GF-D8 (cell line): Measurements from ENCODE around the gene NUCKS1.
A peak's percentile ranks its signal among the peaks of the same experiment; 100 is the strongest.
"Not testable (repeated sequence)": the region's sequence is repeated elsewhere in the genome, so short reads cannot be mapped to it uniquely, and the experiment has no call there.

Experiments
- DNase-seq: peaks from one replicate; lab custom pipeline; 2025; lab: John Stamatoyannopoulos, UW

Gene NUCKS1

DNA sequence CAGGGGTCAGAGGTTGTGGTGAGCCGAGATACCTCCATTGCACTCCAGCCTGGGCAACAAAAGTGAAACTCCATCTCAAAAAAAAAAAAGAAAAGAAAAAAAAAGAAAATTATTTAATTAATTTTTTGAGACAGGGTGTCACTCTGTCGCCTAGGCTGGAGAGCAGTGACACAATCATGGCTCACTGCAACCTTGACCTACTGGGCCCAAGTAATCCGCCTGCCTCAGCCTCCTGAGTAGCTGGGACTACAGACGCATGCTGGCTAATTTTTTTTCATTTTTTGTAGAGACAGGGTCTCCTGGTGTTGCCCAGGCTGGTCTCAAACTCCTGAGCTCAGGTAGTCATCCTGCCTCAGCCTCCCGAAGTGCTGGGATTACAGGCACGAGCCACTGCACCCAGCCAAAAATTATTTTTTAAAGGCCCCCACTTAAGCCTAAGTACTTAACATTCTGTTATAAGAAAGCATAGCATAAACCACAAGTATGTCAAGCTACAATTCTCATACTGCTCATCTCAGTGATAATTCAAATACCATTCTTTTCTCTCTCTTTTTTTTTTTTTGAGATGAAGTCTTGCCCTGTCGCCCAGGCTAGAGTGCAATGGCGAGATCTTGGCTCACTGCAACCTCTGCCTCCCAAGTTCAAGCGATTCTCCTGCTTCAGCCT is 19.9 kb downstream of the NUCKS1 start:
- DNase-seq = no peak

DNA sequence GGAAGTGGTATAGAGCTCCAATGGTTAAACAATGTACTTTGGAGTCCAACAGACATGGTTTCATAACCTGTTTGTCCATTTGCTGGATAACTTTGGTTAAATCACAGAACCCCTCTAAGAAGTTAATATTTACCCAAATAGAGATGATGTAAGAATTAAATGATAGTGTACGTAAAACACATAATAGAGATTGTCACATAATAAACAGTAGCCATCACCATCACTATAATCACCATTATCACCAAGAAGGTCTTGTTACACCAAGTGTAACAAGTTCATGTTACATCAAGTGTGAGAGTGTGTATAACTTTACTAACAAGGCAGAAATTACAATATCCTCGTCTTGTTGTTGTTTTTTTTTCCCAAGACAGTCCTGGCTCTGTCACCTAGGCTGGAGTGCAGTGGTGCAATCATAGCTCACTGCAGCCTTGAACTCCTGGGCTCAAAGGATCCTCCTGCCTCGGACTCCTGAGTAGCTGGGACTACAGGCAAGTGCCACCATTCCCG is 23.3 kb downstream of the NUCKS1 start:
- no peak for DNase-seq

DNA sequence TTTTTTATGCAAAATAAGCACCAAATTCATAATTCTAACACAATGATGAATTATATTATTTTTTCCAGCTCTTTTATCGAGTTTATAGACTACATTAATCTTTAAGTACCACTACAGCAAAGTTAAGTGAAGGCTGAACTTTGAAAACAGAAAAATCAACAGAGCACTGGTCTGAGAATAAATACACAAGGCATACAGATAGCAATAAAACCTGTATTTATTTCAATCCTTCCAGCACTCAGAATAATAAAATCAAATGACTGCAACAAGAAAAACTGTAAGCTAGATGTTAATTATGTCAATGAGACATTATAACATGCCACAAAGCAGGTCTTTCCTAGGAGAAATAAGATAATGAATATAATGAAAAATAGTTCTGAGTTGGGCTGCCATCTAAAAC is 24.5 kb downstream of the NUCKS1 start:
- DNase-seq = no peak

DNA sequence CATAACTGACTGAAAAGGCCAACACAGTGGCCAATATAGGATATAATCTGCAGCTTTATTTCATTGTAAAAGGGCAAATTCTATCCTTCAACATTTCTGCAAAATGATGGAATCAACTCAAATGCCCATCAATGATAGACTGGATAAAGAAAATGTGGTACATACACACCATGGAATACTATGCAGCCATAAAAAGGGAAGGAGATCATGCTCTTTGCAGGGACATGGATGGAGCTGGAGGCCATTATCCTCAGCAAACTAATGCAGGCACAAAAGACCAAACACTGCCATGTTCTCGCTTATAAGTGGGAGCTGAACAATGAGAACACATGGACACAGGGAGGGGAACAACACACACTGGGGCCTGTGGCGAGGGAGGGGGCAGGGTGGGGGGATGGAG is 29.2 kb downstream of the NUCKS1 start:
- DNase-seq = not testable (repeated sequence)

DNA sequence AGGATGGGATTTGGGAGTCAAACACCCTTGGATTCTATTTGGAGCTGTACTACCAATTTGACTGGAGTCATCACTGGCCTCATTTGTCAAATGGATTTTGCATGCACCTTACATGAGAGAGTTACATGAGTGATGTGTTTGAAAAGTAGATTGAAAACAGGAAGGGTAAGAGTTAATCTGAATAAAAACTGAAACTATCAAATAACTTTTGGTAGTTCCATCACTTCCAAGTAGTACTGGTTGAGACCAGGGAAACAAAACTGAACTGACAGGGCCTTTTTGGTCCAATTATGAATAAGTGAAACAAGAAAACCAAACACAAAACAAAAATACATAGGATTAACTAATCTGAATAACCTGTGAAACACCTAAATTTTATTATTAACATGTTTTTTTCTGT is 30.2 kb downstream of the NUCKS1 start:
- DNase-seq = no peak

DNA sequence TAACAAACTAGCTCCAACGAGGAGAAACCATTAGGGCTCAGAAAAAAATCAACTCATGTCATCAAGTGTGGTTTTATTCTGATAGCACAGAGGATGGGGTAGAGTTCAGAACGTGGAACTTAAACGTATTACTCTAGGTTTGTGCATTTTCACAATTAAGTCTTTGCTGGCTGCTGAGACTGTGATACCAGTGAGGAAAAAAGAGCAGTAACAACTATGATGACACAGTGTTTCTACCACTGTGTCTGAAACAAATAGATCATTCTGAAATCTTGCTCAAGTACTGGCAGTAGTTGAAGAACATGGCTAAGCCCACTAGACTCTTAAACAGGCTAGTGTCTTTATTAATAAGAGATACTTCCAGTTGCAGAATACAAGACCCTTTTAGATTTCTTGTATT is 31.0 kb downstream of the NUCKS1 start:
- no peak for DNase-seq

DNA sequence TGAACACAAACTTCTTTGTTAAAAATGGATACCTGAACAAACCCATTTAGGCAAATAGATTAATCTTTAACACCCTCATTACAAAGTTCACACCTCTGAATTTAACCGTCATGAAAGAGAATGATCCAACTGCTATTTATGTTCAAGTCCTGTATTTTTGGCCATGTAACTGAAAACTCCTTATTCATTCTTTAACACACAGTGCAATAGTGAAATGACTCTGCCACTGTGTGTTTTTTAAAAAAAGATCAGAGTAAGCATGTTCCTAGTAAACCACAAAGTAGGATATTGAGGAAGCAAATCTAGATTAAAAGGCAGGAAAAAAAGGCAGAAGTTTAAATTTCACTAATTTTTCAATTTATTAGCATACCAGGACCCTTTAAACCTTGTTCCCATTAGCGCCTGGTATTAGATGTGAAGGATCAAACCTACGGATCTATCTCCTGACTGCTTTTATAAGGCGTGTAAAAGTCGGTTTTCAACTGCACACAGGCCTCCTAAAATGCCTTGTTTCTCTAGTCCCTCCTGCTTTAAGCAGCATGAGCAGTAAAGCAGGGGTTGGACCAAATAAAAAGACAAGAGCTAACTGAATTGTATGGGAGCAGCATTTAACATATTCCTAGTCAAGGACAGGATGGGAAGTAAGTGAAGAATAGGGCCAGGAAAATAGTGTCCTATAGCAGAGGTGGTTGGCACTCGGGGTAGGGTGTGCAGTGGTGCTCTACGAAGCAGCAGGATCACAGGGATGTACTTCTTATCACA is 33.4 kb downstream of the NUCKS1 start:
- DNase-seq = no peak

DNA sequence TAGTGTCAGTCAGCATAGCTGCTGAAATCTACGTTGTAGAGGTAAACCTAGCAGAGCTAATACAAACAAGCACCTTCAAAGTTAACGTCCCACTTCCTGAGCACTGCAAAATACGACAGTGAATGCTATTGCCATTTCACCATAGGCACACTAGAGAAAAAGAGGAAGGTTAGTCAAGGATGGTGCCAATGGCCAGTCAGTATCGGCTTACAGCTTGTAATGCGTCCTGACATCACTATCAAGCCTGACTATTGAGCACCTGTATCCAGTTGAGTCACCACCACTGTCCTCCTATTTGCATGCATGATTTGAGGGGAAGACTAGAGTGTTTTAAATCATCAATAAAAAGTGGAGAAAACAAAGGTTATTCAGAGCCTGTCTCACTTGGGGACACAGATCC is 34.4 kb downstream of the NUCKS1 start:
- DNase-seq = peak; percentile 60

DNA sequence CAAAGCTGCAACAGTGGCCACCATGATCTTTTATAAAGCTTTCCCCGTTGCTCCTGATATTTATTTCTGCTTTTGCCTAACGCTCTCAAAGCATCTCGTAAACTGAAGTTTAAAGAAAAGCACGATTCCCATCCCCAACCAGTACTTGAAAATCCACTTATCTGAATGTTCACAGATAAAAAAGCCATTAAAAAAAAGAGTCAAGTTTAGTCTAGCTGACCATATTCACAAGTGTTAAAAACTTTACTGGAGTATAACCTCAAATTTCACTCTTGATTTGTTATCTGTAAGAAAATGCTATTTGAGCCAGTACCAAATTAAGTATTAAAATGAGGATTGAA is 35.1 kb downstream of the NUCKS1 start:
- DNase-seq = no peak

DNA sequence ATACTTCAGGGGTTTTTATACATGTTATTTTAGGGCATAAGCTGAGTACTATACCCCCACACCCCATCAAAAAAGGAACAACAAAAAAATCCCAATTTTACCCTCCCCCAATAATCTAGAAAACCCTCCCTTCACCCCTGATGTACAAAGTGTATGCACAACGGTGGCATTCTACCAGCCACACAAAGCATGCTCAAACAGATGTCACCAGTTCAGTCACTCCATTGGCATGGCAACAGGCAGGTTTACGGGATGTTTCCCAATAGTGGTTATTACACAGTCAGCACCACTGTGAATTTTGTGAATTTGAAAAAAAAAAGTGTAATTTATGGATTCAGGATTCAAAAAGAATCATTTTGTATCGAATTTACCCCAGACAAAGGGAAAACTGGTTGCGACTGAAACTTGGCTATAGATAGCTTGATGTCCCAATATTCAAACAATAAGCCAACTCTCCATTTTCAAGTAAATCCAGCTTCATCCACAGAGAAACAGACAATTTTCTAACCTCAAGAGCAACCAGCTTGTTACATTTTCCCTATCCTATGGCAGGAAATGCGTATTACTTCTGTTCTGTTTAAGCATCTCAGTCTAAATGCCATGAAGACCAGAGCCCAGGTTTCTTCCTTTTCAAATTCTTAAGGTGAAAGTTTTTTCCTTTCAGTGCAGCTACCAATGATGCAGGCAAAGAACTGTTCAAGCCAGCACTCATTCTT is 35.6 kb downstream of the NUCKS1 start:
- DNase-seq = peak; percentile 63

DNA sequence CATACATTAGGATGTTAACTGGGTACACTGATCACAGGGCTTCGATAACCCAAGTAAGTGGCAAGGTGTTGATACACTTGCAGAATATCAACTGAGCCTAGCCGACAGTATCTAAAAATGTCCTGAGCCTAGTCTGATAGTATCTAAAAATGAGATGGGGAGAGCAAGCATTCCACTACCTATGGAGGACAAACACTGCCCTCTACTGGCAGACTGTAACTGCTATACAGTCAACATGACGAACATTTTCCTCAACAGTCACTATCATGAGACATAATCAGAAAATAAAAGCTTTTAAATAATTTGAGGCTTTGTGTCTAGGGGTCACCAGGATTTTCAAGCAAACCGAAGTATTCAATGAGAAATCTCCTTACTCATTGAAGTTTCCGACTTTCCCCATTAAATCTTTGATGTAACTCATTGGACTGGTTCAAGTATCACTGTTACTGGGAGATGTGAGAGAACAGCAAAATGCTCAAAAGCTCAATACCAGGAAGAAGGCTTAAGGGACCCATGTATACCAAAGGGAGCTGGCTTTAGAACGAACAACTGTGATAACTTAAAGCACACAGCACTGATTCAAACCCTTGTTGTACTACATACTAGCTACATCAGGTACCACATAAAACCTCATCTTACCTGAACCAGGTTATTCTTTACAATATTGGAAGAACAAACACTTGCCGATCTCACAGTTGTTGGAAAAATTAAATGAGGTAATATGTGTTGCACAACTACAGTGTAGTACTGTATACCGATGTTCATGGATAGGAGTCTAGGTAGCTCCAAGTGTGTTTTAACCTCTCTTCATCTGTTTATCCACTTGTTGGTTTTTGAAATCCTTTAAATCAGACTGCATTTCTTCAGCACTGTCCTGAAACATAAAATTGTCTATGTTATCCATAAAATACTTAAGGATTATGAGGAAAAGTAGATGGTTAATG is 38.6 kb downstream of the NUCKS1 start:
- peak; percentile 49 for DNase-seq

DNA sequence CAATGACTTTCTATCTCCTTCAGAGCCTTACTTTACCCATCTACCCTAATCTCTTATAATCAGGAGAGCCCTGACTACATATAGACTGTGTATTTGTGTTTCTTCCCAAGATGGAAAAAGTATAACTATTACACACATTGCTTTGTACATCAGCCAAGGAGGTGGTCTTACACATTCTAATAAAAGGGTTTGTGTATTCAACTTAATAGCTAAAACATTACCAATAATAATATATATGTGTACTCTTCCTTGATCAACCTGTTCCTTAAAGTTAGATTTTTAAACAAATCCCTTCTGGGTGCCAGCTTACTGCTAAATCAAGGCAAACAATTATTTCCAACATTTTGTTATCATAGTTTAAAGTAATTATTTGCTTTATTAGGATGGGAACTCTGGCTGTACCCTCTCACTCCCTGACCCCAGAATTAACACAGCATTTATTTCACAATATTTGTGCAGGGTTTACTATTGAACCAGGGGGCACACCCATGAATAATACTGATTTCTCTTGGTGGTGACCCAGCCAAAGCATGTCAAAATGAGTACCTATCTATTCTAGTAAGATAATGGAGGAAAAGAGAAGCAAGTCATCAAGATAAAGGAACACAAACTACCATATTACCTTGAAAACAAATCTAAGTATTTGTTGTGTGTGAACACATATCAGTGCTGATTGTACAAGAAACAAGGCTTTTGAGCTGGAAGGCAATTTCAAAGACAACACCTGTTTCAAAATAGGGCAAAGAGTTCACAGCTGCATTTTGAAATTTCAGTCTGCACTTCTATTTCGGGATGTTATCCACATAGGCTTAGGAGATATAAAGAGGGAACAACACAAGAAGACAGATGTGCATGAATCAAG is 39.5 kb downstream of the NUCKS1 start:
- DNase-seq = no peak

DNA sequence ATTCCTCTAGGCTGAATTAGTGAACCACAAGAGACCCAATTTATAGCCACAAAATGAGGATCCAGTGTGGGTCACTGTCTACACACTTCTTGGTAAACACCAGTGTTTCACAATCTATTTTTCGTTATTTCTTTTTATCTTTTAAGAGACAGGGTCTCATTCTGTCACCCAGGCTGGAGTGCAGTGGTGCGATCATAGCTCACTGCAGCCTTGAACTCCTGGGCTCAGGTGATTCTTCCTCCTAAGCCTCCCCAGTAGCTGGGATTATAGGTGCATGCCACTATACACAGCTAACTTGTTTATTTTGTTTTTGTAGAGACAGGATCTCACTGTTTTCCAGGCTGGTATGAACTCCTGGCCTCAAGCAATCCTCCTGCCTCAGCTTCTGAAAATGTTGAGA is 40.3 kb downstream of the NUCKS1 start:
- no peak for DNase-seq

DNA sequence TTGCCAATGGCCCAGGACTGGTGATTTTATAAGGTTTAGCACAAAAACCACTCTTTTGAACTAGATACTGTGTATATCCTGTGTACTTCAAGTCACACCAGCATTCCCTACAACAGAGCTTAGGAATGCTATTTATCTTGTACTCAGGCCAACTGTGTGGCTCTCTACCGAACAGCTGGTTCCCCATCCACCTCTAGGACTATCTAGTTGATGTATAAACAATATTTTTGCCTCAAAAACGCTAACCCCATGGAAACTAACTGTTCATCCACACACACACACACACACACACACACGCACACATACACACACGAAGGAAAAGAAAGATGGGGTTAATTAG is 41.0 kb downstream of the NUCKS1 start:
- DNase-seq = no peak

DNA sequence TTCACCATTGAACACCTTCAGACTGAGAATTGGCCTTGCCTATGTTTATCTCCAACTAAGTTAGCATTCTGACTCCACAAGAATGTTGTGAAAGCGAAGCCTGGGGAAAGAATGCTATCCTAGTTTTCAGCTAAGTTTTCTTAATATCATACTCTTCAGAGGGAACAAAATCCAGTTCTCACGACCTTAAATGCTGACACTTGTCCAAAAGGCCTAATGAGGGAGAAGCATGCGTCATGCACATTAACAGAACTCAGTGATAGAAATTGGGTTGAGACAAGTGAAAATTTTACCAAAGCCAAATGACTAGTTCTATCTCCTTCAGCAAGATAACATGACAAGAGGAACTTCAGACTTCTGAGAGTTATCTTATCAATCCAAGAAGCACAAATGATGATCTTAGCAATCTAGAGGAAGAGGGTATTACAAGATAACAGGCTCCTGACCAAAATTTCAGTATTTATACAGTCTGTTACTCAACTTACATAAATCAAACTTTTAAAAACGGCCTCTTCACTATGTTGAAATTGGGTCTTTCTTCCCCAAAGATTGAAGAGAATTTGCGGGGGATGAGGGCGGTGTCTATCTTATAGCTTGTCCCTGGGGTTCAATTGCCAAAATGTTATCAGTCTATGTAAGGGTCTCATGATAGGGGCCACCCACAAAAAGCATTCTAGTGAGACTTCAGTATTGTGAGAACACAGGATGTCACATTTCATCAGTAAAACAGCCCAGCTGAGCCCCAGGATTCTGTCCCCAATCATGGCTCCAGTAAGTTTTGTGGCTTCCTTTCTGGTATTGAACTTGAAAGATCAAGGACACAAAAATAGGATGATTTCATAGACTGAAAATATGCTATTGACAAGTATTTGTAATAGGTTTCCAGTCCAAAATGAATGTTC is 43.1 kb downstream of the NUCKS1 start:
- peak; percentile 95 for DNase-seq

DNA sequence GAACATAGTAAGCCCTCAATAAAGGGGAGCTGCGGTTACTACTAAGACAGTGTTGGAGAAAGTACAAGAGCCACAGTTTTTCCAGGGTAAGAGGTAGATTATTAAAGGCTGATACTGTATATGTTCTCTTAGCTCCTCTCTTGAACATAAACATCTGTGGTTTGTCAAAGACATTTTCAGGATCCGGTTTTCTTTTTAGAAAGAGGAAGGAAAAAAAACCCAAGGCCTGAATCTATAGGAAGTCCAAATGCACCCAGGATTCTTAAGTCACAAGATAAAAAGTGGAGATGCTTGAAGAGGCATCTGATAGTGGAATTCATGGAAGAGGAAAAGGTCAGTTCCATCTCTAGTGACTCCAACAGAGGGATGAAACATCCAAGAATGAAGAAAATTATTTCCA is 45.1 kb downstream of the NUCKS1 start:
- peak; percentile 74 for DNase-seq

DNA sequence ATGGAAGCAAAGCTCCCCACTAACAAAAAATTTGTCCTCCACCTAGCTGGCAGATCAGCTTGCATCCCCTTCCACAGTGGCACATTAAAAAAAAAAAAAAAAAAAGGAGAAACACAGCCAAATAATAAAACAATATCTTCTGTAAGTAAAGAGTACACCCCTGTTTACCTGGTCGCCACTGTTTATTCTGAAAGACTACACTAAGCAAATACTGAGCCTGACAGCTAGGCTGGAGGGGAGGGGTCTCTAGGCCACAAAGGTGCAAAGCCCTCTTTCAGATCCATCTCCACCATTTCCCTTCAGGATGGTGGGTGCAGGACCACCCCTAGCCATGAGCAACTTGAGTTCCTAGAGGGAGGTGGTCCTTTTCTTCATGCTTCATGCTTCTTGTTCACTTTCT is 46.9 kb downstream of the NUCKS1 start:
- DNase-seq = no peak

DNA sequence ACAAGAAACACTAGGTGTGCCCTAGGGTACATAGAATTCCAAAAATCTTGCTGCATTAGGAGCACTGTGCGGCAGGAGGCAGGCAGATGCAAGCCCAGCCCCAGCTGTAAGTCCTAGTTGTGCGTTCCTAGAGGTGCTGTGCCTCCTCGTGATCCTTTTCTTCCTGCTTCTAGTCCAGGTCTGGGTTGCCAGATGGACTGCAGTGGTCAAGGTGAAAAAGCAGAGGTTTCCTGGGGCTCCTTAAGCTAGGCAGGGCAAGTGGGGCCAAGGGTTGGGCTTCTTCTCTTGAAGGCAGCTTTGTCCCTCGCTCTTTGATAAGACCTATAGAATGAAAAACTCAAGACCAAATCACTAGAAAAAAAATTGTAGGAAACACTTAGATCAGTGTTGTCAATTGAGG is 48.1 kb downstream of the NUCKS1 start:
- DNase-seq = no peak

DNA sequence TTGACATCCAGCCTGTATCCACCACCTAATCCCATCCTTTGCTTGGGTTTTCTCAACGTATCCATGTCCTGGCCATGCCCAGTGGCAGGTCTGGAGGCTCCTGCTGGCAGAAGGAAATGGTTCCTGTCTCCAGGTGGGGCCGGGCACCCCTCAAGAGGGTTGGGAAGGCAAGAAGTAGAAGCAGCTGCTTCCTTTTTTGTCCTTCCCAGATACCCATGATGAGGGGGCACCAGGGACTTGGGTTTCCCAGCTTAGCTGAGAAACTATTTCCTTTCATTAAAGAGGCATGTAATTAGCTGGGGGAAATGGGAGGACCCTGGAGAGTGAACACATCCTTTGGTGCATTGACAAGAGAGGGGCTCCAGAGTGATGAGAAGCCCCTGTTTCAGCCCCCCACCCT is 48.6 kb downstream of the NUCKS1 start:
- no peak for DNase-seq

DNA sequence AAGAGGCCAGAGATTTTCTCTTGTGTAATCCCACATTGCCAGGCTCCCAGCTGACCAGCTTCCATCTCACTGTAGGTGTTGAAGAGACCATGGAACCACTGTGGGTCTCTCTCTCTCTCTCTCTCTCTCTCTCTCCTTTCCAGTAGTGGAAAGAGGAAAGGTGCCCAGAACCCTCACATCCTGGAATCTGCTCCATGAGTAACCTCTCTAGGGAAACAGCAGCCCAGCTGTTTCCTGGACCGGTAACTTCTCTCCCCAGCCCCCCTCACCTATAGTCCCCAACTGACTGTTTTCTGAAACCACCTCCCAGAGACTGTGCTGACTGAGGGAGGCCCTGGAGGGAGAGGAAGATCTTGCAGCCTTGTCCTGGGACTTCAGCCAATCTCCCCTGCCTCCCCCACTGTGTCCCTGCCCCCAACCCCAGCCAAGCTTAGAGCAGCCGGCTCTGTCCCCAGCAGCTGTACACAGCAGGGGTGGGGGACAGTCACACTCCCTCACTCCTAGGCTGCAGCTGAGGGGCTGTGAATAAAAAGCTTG is 49.0 kb downstream of the NUCKS1 start:
- no peak for DNase-seq
